NT2/D1 (cell line): ENCODE data around the gene CFAP70.

ENCODE experiments used
- DNase-seq: peaks from one replicate; pipeline ENCODE4 v3.0.0-alpha.2; 2011; ENCODE audit warnings: low read depth, low spot score
- H3K27me3 ChIP-seq: 2 replicates; pipeline ENCODE4 v1.6.0; 2011; ENCODE audit warnings: mild to moderate bottlenecking; ENCODE audit not compliant: insufficient read length, insufficient read depth
- H3K36me3 ChIP-seq: 2 replicates; pipeline ENCODE4 v1.6.1; 2011; ENCODE audit warnings: mild to moderate bottlenecking, low read length, mixed read lengths; ENCODE audit not compliant: insufficient read depth, insufficient read length
- H3K4me1 ChIP-seq: 2 replicates; pipeline ENCODE4 v1.5.1; 2011; ENCODE audit not compliant: insufficient read depth, insufficient read length
- H3K4me3 ChIP-seq: 2 replicates; pipeline ENCODE4 v1.5.1; 2011; ENCODE audit warnings: low read depth; ENCODE audit not compliant: insufficient read length
- H3K9ac ChIP-seq: 2 replicates; pipeline ENCODE4 v1.6.0; 2011; ENCODE audit warnings: low read depth; ENCODE audit not compliant: insufficient read length
- H3K9me3 ChIP-seq: 2 replicates; pipeline ENCODE4 v1.5.1; 2011; ENCODE audit warnings: mild to moderate bottlenecking, low read length; ENCODE audit not compliant: insufficient read depth
- SUZ12 ChIP-seq: IDR thresholded peaks from 2 replicates; pipeline ENCODE4 v1.6.1; 2011; ENCODE audit not compliant: insufficient read length, insufficient read depth; ENCODE audit errors: extremely low read depth
- YY1 ChIP-seq: IDR thresholded peaks from 2 replicates; pipeline ENCODE4 v1.6.1; 2011; ENCODE audit not compliant: insufficient read length, insufficient read depth
- ZNF274 ChIP-seq: IDR thresholded peaks from 2 replicates; pipeline ENCODE4 v1.6.1; 2011; ENCODE audit warnings: mild to moderate bottlenecking, low read depth, low read length

Gene CFAP70

GRCh38 chr10:73226663-73227062, 132.0 kb downstream of the CFAP70 start:
- H3K36me3 ChIP-seq, result peaks cover 7% of the 10 kb centered on the region
- no peak for TF ChIP-seq SUZ12
- no peak for TF ChIP-seq ZNF274
- no peak for TF ChIP-seq YY1
- H3K9me3 ChIP-seq, result no peaks in the 10 kb centered on the region
- no peaks in the 10 kb centered on the region for H3K27me3 ChIP-seq
- H3K4me3 ChIP-seq, result no peak overlapping the region
- H3K9ac ChIP-seq, result no peak overlapping the region
- H3K4me1 ChIP-seq, result no peaks in the 10 kb centered on the region
- DNase-seq, result no peak

DNA sequence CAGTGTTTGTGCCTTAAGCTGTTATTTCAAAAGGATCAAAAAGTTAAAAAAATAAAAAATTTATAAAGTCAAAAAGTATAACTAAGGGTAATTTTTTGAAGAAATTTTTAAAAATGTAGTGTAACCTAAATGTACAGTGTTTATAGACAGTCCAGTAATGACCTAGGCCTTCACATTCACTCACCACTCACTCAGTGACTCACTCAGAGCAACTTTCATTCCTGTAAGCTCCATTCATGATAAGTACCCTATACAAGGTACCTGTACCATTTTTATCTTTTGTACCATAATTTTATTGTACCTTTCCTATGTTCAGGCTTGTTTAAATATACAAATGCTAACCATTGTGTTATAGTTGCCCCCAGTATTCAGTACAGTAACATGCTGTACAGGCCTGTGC, 133.1 kb downstream of the CFAP70 start:
- Histone ChIP-seq H3K4me3 (no peak overlapping the region), H3K4me1 (no peaks in the 10 kb centered on the region), H3K9me3 (no peaks in the 10 kb centered on the region), H3K36me3 (peaks cover 1% of the 10 kb centered on the region), H3K27me3 (no peaks in the 10 kb centered on the region), H3K9ac (no peak overlapping the region)
- TF ChIP-seq ZNF274, result no peak
- TF ChIP-seq SUZ12, result no peak
- no peak for TF ChIP-seq YY1
- no peak for DNase-seq

GRCh38 chr10:73220989-73221388, 137.7 kb downstream of the CFAP70 start:
- Histone ChIP-seq H3K4me3 (no peak overlapping the region), H3K9me3 (no peaks in the 10 kb centered on the region), H3K27me3 (no peaks in the 10 kb centered on the region), H3K9ac (no peak overlapping the region), H3K36me3 (peaks cover 15% of the 10 kb centered on the region), H3K4me1 (no peaks in the 10 kb centered on the region)
- TF ChIP-seq ZNF274 (no peak), YY1 (no peak), SUZ12 (no peak)
- DNase-seq, result no peak

DNA sequence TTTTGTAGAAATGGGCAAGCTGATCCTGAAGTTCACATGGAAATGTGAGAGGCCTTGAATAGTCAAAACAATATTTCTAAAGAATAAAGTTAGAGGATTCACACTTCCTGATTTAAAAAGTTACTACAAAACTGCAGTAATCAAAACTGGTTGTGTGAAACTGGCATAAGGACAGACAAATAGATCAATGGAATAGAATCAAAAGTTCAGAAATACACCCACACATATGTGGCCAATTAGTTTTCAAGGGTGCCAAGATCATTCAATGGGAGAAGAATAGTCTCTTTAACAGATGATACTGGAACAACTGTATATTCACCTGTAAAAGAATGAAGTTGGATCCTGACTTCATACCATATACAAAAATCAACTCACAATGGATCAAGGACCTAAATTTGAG, 139.3 kb downstream of the CFAP70 start:
- H3K36me3 ChIP-seq, result peaks cover 15% of the 10 kb centered on the region
- no peak overlapping the region for H3K4me3 ChIP-seq
- TF ChIP-seq SUZ12 (no peak), ZNF274 (no peak), YY1 (no peak)
- no peak for DNase-seq
- no peaks in the 10 kb centered on the region for H3K4me1 ChIP-seq
- no peaks in the 10 kb centered on the region for H3K9me3 ChIP-seq
- H3K27me3 ChIP-seq, result no peaks in the 10 kb centered on the region
- no peak overlapping the region for H3K9ac ChIP-seq

DNA sequence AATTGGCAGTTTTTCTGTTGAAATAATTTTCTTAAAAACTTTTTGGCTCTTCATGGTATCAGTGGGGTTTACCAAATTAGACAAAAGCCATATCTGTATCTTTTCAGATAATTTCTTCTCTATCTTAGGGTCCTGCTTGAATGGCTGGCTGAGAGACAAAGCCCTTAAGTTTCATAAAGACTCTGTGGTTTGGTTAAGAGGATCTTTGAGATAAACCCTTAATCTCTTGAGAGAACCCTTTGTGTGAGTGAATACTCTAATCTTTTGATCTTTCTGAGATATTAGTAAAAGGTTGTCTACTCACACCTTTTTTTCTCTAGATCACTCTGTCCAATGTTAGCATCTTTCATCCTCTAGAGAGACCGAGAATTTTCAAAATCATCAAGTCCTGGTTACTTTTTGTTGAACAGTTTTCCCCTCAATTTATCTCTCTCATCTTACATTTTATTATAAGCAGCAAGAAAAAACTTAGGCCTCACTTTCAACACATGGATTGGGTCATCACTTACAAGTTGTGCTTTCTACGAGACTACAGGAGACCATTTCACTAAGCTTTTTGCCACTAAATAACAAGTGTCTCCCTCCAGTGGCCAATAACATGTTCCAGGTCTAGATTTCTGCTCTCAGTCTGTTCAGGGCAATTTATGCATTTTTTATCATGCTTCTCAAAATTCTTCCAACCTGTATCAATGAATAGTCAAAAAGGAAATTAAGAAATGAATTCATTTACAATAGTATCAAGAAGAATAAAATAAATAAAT, 140.1 kb downstream of the CFAP70 start:
- TF ChIP-seq SUZ12, result no peak
- Histone ChIP-seq H3K4me1 (no peaks in the 10 kb centered on the region), H3K9me3 (no peaks in the 10 kb centered on the region), H3K4me3 (no peak overlapping the region), H3K36me3 (peaks cover 15% of the 10 kb centered on the region), H3K9ac (no peak overlapping the region), H3K27me3 (no peaks in the 10 kb centered on the region)
- DNase-seq, result no peak

DNA sequence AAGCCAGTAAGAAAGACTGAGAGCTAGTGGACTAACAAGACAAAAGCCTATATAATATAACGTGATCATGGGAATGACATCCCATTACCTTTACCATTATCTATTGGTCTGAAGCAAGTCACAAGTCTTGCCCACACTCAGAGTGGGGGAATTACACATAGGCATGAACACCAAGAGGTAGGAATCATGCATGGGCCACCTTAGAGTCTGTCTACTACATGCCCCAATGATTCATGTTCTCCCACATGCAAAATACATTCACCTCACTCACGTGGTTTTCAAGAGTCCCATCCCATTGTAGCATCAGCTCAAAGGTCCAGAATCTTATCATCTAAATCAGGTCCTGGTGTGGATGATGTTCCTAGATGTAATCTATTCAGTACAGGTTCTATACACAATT, 141.0 kb downstream of the CFAP70 start:
- Histone ChIP-seq H3K9ac (no peak overlapping the region), H3K4me3 (no peak overlapping the region), H3K36me3 (peaks cover 15% of the 10 kb centered on the region), H3K9me3 (no peaks in the 10 kb centered on the region), H3K4me1 (no peaks in the 10 kb centered on the region), H3K27me3 (no peaks in the 10 kb centered on the region)
- no peak for TF ChIP-seq SUZ12
- no peak for TF ChIP-seq YY1
- TF ChIP-seq ZNF274, result no peak
- DNase-seq, result no peak

- H3K4me3 ChIP-seq, result no peak overlapping the region
- H3K9me3 ChIP-seq, result no peaks in the 10 kb centered on the region
- no peak overlapping the region for H3K9ac ChIP-seq
- no peaks in the 10 kb centered on the region for H3K27me3 ChIP-seq
- no peak for DNase-seq
- TF ChIP-seq ZNF274, result no peak
- no peak for TF ChIP-seq YY1
- TF ChIP-seq SUZ12, result no peak
- H3K36me3 ChIP-seq, result peaks cover 18% of the 10 kb centered on the region
- H3K4me1 ChIP-seq, result no peaks in the 10 kb centered on the region
Measured at GRCh38 chr10:73215749-73216148, 142.9 kb downstream of the CFAP70 start.
